Measurements from ENCODE around the gene CAV1. TPM values are rescaled to one million over a fixed set of nuclear protein-coding genes. Genes with fewer than 3 reads are reported as not detected.

Gene CAV1
- total RNA-seq, 2 experiments from 2014 or later: 0.13 to 0.38 TPM

DNA sequence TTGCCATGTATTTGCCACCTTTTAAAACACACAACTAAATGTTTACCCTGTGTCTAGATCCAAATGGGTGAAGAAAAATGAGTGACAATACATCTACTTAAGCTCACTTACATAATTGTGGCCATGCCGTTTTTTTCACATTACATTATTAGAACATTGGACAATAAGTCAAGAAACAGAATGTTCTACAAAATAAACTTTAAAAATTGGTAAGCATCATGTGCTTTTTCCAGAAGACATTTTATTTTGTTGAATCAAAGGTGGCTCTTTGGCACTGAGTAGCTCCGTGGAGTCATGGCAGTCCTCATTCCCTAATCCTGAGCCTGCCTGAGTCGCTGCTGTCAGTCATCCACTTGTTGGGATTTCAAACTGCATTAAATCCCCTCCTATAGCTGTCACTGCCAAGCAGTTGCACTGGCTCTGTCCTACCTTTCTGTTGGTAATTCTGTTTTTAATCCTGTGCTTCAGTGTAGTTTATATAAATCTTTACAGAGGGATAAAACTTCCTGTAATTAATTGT lies 32.3 kb downstream of the CAV1 start:
- Mint-ChIP-seq H3K4me1 (no peaks in the 10 kb centered on the region), H3K27me3 (peaks cover 44% of the 10 kb centered on the region), H3K4me3 (no peak overlapping the region), H3K36me3 (ENCODE audit: low read depth) (no peaks in the 10 kb centered on the region), H3K27ac (no peak overlapping the region), H3K9me3 (no peaks in the 10 kb centered on the region)
- DNase-seq: no peak
- CTCF ChIA-PET: interaction anchor here (1.3 kb wide), 1 partner anchor 31 kb away, joined by 5 read pairs; no protein-coding TSS in a partner anchor
- POLR2A ChIA-PET: no interaction called here

DNA sequence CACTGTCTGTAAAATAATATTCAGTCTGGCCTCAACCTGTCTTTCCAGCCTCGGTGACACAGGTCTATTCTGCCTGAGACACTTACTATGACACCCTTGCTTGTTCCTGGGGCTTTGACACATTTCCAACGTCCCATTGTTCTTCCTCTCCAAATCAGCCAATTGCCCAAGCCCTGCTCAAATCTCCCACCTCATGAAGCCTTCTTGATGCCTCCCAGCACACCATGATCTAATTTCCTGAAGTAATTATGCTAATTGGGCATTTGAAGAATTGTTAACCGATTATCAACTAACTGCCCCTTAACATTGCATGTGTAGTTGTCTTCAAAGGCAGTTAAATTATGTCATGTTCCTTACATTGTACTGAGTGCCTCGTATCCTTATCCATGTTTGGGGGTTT lies 33.1 kb downstream of the CAV1 start:
- no peak overlapping the region for H3K27ac Mint-ChIP-seq
- no peaks in the 10 kb centered on the region for H3K36me3 Mint-ChIP-seq (ENCODE audit: low read depth)
- peaks cover 39% of the 10 kb centered on the region for H3K27me3 Mint-ChIP-seq
- no peaks in the 10 kb centered on the region for H3K9me3 Mint-ChIP-seq
- no peaks in the 10 kb centered on the region for H3K4me1 Mint-ChIP-seq
- DNase-seq: no peak
- ChIA-PET CTCF (interaction anchor here (1.3 kb wide), 1 partner anchor 31 kb away, joined by 5 read pairs; no protein-coding TSS in a partner anchor), POLR2A (no interaction called here)
- no peak overlapping the region for H3K4me3 Mint-ChIP-seq

DNA sequence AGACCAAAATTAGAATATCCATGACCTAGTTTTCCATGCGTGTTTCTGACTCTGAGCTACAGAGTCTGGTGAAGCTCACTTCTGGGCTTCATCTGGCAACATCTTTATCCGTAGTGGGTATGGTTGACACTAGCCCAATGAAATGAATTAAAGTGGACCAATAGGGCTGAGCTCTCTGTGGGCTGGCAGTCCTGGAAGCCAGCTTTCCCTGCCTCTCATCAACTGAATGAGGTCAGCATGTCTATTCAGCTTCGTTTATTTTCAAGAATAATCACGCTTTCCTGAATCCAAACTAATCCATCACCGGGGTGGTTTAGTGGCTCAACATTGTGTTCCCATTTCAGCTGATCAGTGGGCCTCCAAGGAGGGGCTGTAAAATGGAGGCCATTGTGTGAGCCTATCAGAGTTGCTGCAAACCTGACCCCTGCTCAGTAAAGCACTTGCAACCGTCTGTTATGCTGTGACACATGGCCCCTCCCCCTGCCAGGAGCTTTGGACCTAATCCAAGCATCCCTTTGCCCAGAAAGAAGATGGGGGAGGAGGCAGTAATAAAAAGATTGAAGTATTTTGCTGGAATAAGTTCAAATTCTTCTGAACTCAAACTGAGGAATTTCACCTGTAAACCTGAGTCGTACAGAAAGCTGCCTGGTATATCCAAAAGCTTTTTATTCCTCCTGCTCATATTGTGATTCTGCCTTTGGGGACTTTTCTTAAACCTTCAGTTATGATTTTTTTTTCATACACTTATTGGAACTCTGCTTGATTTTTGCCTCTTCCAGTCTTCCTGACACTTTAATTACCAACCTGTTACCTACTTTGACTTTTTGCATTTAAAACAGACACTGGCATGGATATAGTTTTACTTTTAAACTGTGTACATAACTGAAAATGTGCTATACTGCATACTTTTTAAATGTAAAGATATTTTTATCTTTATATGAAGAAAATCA lies 35.5 kb downstream of the CAV1 start:
- Mint-ChIP-seq H3K27ac (no peak overlapping the region), H3K4me3 (no peak overlapping the region), H3K36me3 (ENCODE audit: low read depth) (no peaks in the 10 kb centered on the region), H3K4me1 (no peaks in the 10 kb centered on the region), H3K9me3 (no peaks in the 10 kb centered on the region), H3K27me3 (peaks cover 33% of the 10 kb centered on the region)
- CTCF ChIA-PET: no interaction called here
- POLR2A ChIA-PET: no interaction called here
- DNase-seq: no peak

DNA sequence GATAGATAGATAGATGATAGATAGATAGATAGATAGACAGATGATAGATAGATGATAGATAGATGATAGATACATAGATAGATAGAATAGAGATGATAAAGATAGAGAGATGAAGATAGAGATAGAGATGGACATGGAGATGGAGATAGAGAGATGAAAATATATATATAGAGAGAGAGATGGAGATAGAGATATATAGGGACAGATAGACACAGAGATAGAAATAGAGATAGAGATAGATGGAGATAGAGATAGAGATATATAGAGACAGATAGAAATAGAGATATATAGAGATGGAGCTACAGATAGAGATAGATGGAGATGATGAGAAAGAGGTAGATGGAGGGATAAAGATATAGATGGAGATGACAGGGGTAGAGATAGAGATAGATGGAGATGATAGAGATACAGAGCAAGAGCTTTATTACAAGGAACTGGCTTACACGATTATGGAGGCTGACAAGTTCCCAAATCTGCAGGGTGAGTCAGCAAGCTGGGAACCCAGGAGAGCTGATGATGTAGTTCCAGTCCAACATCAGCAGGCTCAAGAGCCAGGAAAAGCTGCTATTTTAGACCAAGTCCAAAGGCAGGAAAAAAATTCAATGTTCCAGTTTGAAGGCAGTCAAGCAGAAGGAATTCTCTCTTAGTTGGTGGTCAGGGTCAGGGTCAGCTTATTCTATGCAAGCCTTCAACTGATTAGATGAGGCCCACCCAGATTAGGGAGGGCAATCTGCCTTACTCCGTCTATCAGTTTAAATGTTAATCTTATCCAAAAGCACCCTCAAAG lies 37.1 kb downstream of the CAV1 start:
- DNase-seq: no peak
- CTCF ChIA-PET: interaction anchor here (1.3 kb wide), 1 partner anchor 36 kb away, joined by 4 read pairs; no protein-coding TSS in a partner anchor
- no peak overlapping the region for H3K27ac Mint-ChIP-seq
- peaks cover 32% of the 10 kb centered on the region for H3K27me3 Mint-ChIP-seq
- H3K9me3 Mint-ChIP-seq: no peaks in the 10 kb centered on the region
- no peaks in the 10 kb centered on the region for H3K4me1 Mint-ChIP-seq
- no peaks in the 10 kb centered on the region for H3K36me3 Mint-ChIP-seq (ENCODE audit: low read depth)
- no peak overlapping the region for H3K4me3 Mint-ChIP-seq
- POLR2A ChIA-PET: no interaction called here

DNA sequence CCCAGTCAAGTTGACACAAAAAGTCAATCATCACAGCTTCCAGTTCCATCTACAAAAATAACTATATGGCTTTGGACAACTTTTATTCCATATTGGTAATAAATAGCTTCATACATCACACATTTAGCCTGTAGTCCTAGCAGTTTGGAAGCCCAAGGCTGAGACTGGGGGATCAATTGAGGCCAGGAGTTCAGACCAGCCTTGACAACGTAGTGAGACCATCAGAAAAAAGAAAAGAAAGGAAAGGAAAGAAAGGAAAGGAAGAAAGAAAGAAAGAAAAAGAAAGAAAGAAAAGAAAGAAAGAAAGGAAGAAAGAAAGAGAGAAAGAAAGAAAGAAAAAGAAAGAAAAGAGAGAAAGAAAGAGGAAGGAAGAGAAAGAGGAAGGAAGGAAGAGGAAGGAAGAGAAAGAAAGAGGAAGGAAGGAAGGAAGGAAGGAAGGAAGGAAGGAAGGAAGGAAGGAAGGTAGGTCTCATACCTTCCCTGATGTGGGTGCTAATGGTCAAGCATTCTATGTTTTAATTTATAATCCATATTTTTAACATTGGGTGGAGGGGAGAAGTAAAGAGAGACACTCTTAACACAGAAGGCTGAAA lies 37.8 kb downstream of the CAV1 start:
- Mint-ChIP-seq H3K27me3 (peaks cover 26% of the 10 kb centered on the region), H3K4me1 (no peaks in the 10 kb centered on the region), H3K27ac (no peak overlapping the region), H3K4me3 (no peak overlapping the region), H3K9me3 (no peaks in the 10 kb centered on the region), H3K36me3 (ENCODE audit: low read depth) (no peaks in the 10 kb centered on the region)
- POLR2A ChIA-PET: no interaction called here
- no peak for DNase-seq
- CTCF ChIA-PET: interaction anchor here (1.3 kb wide), 1 partner anchor 37 kb away, joined by 4 read pairs; no protein-coding TSS in a partner anchor

DNA sequence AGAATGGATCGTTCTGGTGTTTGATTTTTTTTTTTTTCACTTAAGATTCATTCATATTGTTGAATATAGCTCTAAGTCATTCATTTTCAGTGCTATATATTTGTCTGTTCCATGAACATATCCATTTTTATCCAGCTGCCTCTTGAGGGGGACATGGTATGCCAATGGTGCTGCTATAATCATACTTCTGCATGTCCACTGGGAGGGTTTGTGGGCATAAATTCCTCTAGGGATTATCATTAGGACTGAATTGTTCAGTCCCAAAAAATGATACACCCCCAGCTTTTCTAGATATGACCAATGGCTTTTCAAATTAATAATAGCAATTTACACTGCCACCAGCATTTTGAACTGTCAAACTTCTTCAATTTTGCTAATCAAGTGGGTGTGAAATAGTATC lies 41.1 kb downstream of the CAV1 start:
- H3K27me3 Mint-ChIP-seq: peaks cover 20% of the 10 kb centered on the region
- ChIA-PET POLR2A (no interaction called here), CTCF (no interaction called here)
- no peak overlapping the region for H3K27ac Mint-ChIP-seq
- no peaks in the 10 kb centered on the region for H3K4me1 Mint-ChIP-seq
- no peaks in the 10 kb centered on the region for H3K9me3 Mint-ChIP-seq
- H3K36me3 Mint-ChIP-seq (ENCODE audit: low read depth): no peaks in the 10 kb centered on the region
- H3K4me3 Mint-ChIP-seq: no peak overlapping the region
- no peak for DNase-seq

DNA sequence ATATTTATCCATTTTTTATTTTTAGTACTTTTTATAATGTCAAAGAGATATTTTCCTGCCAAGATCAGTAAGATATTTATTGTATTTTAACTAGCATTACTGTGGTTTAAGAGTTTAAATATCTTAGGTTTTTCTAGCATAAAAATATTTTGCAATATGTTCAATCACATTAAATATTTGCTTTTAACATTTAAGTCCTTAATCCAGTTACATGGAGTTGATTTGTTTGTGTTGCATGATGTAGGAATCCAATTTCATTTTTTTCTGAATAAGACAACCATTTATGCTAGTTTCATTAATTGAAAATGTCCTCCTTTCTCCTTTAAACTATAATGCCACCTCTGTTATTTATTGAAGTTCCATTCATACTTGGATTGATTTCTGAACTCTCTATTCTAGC lies 41.8 kb downstream of the CAV1 start:
- ChIA-PET POLR2A (no interaction called here), CTCF (no interaction called here)
- Mint-ChIP-seq H3K27ac (no peak overlapping the region), H3K9me3 (no peaks in the 10 kb centered on the region), H3K27me3 (peaks cover 17% of the 10 kb centered on the region), H3K4me1 (no peaks in the 10 kb centered on the region), H3K36me3 (ENCODE audit: low read depth) (no peaks in the 10 kb centered on the region), H3K4me3 (no peak overlapping the region)
- DNase-seq: no peak

DNA sequence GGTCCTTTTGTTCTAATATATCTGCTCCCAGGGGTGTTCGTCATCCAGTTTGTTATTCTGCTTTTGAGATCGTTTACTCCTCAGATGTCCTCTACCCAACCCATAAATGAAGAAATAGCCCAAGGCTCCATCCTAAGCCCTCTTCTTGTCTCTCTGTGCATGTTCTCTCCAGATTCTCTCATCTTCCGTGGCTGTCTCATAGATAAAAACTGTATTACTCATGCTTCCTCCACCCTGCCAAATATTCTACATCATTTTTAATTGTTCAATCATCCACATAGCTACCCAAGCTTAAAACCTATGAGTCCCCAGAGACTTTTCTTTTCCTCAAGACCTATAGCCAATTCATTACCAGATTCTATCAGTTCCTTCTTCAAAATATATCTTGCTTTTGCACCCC lies 44.9 kb downstream of the CAV1 start:
- Mint-ChIP-seq H3K4me3 (no peak overlapping the region), H3K4me1 (no peaks in the 10 kb centered on the region), H3K36me3 (ENCODE audit: low read depth) (no peaks in the 10 kb centered on the region), H3K9me3 (no peaks in the 10 kb centered on the region), H3K27ac (no peak overlapping the region), H3K27me3 (peaks cover 18% of the 10 kb centered on the region)
- ChIA-PET POLR2A (no interaction called here), CTCF (no interaction called here)
- no peak for DNase-seq

DNA sequence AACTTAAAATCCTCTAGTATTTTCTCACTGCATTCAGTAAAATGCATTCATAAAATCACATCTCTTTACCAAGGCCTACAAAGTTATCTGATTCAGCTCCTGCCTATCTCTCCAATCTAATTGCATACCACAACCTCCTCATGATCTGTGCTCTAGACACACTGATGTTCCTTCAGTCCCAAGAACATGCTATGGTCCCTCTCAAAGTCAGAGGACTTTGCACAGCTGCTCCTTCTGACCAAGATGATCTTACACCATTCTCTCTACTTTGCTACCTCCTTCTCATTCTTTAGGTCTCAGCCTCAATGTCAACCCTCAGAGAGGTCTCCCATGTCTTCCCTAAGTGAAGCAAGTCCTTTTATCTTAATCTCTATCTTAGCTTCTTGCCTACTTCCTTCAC lies 45.5 kb downstream of the CAV1 start:
- no peak for DNase-seq
- Mint-ChIP-seq H3K27me3 (peaks cover 15% of the 10 kb centered on the region), H3K9me3 (no peaks in the 10 kb centered on the region), H3K4me3 (no peak overlapping the region), H3K36me3 (ENCODE audit: low read depth) (no peaks in the 10 kb centered on the region), H3K27ac (no peak overlapping the region), H3K4me1 (no peaks in the 10 kb centered on the region)
- ChIA-PET POLR2A (no interaction called here), CTCF (no interaction called here)

DNA sequence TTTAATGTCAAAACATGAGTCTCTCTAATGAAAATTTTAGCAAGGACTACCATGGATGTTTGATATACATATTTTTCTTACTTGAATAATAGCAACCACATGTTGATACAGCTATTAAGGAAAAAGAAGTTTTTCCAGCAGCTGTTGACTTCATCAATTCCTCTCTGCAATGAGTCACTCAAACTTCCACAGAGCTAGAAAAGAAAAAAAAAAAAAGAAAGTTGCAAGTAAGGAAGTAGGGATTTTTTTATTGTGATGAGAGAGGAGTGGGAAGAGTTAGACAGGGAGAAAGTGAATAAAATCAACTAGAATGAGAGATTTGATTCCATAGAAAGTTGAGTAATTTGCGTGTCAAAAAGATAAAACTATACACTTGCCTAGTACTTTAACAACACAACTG lies 46.2 kb downstream of the CAV1 start:
- no peaks in the 10 kb centered on the region for H3K4me1 Mint-ChIP-seq
- H3K4me3 Mint-ChIP-seq: no peak overlapping the region
- no peaks in the 10 kb centered on the region for H3K36me3 Mint-ChIP-seq (ENCODE audit: low read depth)

DNA sequence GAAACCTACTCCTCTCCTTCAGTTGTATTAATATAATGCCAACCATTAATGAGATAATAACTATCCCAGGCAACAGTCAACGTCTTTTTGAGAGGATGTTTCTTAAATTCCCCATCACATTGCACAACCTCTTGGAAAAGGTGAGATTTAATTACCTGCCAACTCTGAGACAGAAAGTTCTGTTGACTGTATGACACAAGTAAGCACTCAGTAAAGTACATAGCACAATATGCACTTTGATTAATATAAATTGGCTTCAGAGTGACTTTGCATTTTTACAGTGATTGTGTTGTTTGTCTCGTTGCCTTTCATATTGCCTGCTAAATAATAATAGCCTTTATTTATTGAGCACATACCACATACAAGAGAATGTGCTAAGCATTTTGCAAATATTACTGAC lies 46.7 kb downstream of the CAV1 start:
- no peak overlapping the region for H3K27ac Mint-ChIP-seq
- no peaks in the 10 kb centered on the region for H3K36me3 Mint-ChIP-seq (ENCODE audit: low read depth)
- ChIA-PET CTCF (no interaction called here), POLR2A (no interaction called here)
- H3K4me1 Mint-ChIP-seq: peaks cover 3% of the 10 kb centered on the region
- no peaks in the 10 kb centered on the region for H3K9me3 Mint-ChIP-seq
- peaks cover 15% of the 10 kb centered on the region for H3K27me3 Mint-ChIP-seq
- H3K4me3 Mint-ChIP-seq: no peak overlapping the region
- DNase-seq: no peak

More for the DNA sequence above, 46.2 kb downstream of the CAV1 start:
- no peak overlapping the region for H3K27ac Mint-ChIP-seq
- ChIA-PET CTCF (no interaction called here), POLR2A (no interaction called here)
- DNase-seq: no peak
- peaks cover 15% of the 10 kb centered on the region for H3K27me3 Mint-ChIP-seq
- no peaks in the 10 kb centered on the region for H3K9me3 Mint-ChIP-seq

DNA sequence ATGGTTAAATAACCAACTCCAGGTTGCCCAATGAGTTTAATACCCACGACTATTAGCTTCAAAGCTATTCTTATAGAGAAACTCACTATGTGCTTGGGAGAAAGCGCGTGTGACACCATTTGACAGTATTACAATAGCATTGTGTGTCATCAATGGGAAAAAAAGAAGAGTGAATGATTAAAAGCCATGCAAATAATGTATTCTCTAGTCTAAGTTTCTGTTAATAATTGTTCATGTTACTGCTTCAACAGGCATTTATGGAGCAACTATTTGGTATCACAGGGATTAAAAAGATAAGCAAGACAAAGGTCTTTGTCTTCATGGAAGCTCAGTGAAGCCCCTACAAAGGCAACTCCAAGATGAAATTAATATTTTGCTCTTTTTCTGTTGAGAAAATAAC lies 47.2 kb downstream of the CAV1 start:
- Mint-ChIP-seq H3K4me3 (no peak overlapping the region), H3K27ac (no peak overlapping the region), H3K36me3 (ENCODE audit: low read depth) (no peaks in the 10 kb centered on the region), H3K27me3 (peaks cover 13% of the 10 kb centered on the region), H3K9me3 (no peaks in the 10 kb centered on the region), H3K4me1 (peaks cover 7% of the 10 kb centered on the region)
- DNase-seq: no peak
- ChIA-PET CTCF (no interaction called here), POLR2A (no interaction called here)

DNA sequence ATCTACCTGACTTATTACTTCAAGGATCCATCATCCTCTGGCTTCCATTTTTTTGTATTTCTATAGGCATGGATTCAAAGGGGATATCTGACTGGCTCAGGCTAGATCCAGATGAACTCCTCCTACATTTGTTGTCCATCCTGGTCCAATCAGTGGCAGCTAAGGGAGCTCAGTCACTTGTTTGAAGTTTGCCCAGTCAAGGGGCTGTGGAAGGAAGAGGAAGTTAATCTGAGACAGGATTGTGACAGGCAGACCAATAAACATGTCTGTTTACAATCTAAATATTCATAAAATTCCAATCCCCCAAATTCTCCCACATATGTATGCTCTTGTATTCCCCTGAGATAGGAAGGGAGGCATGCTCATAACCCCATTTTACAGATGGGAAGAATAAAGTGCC lies 48.7 kb downstream of the CAV1 start:
- H3K27ac Mint-ChIP-seq: no peak overlapping the region
- no peak overlapping the region for H3K4me3 Mint-ChIP-seq
- peaks cover 13% of the 10 kb centered on the region for H3K27me3 Mint-ChIP-seq
- ChIA-PET POLR2A (no interaction called here), CTCF (no interaction called here)
- no peaks in the 10 kb centered on the region for H3K36me3 Mint-ChIP-seq (ENCODE audit: low read depth)
- no peaks in the 10 kb centered on the region for H3K9me3 Mint-ChIP-seq
- DNase-seq: no peak
- H3K4me1 Mint-ChIP-seq: peaks cover 14% of the 10 kb centered on the region

Data from activated CD4-positive, alpha-beta memory T cell treated with anti-CD3 and anti-CD28 coated beads, Interleukin-2, amount 10 ng/mL, durations not matched to agents 7 days and 5 days (primary cell).